Mesendoderm (in vitro differentiated cells): ENCODE results near the gene PRPF8.
"Not testable (repeated sequence)": the region's sequence is repeated elsewhere in the genome, so short reads cannot be mapped to it uniquely, and the experiment has no call there.

Experiments used
- DNase-seq: peaks from one replicate; pipeline ENCODE4 v3.0.0; 2013
- H2AK5ac ChIP-seq: 2 replicates; pipeline ENCODE4 v1.6.1; 2013; ENCODE audit warnings: low read length, inconsistent platforms
- H2BK120ac ChIP-seq: 2 replicates; pipeline ENCODE4 v1.6.1; 2013; ENCODE audit warnings: low read depth, mild to moderate bottlenecking, low read length, moderate library complexity, mixed read lengths
- H2BK15ac ChIP-seq: replicated peaks from 2 replicates; pipeline ENCODE4 v1.6.1; 2013; ENCODE audit warnings: low read depth, mild to moderate bottlenecking, moderate library complexity
- H2BK5ac ChIP-seq: 2 replicates; pipeline ENCODE4 v1.6.1; 2013; ENCODE audit warnings: low read length, inconsistent platforms
- H3K18ac ChIP-seq: 2 replicates; pipeline ENCODE4 v1.6.1; 2013; ENCODE audit warnings: mild to moderate bottlenecking, low read length, mixed read lengths
- H3K23ac ChIP-seq: one replicate; pipeline ENCODE4 v1.6.1; 2013; ENCODE audit warnings: low read length
- H3K27ac ChIP-seq: 2 replicates; pipeline ENCODE4 v1.5.1; 2013; ENCODE audit warnings: low read depth, mild to moderate bottlenecking, inconsistent platforms, low read length, moderate library complexity
- H3K27me3 ChIP-seq: 2 replicates; pipeline ENCODE4 v1.6.1; 2013; ENCODE audit warnings: low read length, control low read depth, mild to moderate bottlenecking, inconsistent platforms; ENCODE audit not compliant: insufficient read depth, poor library complexity
- H3K36me3 ChIP-seq: 2 replicates; pipeline ENCODE4 v1.6.1; 2013; ENCODE audit warnings: low read length, inconsistent platforms; ENCODE audit not compliant: control insufficient read depth, insufficient read depth
- H3K4ac ChIP-seq: one replicate; pipeline ENCODE4 v1.6.1; 2013; ENCODE audit warnings: low read depth, mild to moderate bottlenecking, low read length, moderate library complexity
- H3K4me1 ChIP-seq: 2 replicates; pipeline ENCODE4 v1.6.1; 2013; ENCODE audit warnings: low read depth, low read length, inconsistent platforms; ENCODE audit not compliant: control insufficient read depth
- H3K4me2 ChIP-seq: 2 replicates; pipeline ENCODE4 v1.6.1; 2013; ENCODE audit warnings: low read length
- H3K4me3 ChIP-seq: 2 replicates; pipeline ENCODE4 v1.5.1; 2013; ENCODE audit warnings: mild to moderate bottlenecking, low read length
- H3K56ac ChIP-seq: one replicate; pipeline ENCODE4 v1.6.1; 2013; ENCODE audit warnings: low read length
- H3K79me1 ChIP-seq: 2 replicates; pipeline ENCODE4 v1.6.1; 2013; ENCODE audit warnings: low read length, inconsistent platforms
- H3K79me2 ChIP-seq: 2 replicates; pipeline ENCODE4 v1.6.1; 2013; ENCODE audit warnings: mild to moderate bottlenecking, low read length; ENCODE audit not compliant: control insufficient read depth, insufficient read depth
- H3K9ac ChIP-seq: 2 replicates; pipeline ENCODE4 v1.6.1; 2013; ENCODE audit warnings: low read length, inconsistent platforms
- H4K5ac ChIP-seq: one replicate; pipeline ENCODE4 v1.6.1; 2013; ENCODE audit warnings: low read length
- H4K8ac ChIP-seq: one replicate; pipeline ENCODE4 v1.6.1; 2013; ENCODE audit warnings: low read depth, mild to moderate bottlenecking, control low read depth, low read length, moderate library complexity
- WGBS: extraction: QIAGEN DNeasy Blood & Tissue Kit; methylation state at CpG from one replicate; pipeline ENCODE4 v1.1.7; 2013; ENCODE audit warnings: low lambda C conversion rate, missing lambda C conversion rate; ENCODE audit not compliant: insufficient coverage; ENCODE audit errors: extremely low coverage; 5-methylcytosine and 5-hydroxymethylcytosine counted together

The PRPF8 gene

DNA sequence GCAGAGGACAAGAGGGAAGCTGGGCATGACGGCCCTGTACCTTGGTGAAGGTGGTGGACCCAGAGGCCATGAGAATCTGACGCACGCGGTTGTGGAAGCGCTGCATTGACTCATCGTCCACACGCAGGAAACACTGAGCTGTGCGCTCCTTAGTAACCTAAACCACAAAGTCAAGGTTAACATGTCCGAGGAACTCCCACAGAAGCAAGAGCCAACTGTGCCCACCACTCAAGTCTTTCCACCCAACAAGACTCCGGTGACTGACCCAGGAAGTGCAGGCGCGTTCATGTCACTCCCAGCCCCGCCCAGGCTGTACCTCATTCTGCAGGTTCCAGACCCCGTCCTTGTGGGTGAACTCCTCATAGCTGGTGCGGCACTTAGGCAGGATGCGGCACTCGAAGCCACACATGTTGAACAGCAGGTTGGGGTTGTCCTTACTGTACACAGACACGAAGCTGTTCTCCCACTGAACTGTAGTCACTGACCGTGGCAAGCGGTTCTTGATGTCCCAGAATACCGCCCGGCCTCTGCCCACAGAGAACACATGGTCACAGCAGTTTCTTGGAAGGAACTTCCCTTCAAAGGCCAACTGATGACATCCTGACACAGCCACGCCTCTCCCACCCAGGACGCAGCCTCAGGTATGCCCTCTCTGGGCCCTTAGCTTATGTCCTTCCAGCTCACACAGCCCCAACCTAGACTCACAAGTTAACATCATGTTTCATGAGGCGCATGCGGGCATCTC is 11.5 kb downstream of the PRPF8 start:
- peaks cover 6% of the 10 kb centered on the region for H3K79me1 ChIP-seq
- H3K36me3 ChIP-seq: peaks cover 37% of the 10 kb centered on the region
- no peak overlapping the region for H3K4me3 ChIP-seq
- WGBS: no CpG with 5 or more reads among the region's 26 CpGs
- no peak overlapping the region for H2BK120ac ChIP-seq
- H4K5ac ChIP-seq: no peak overlapping the region
- no peaks in the 10 kb centered on the region for H3K27me3 ChIP-seq
- H4K8ac ChIP-seq: no peak overlapping the region
- DNase-seq: no peak
- peaks cover 2% of the 10 kb centered on the region for H3K79me2 ChIP-seq
- no peak overlapping the region for H3K27ac ChIP-seq
- no peak overlapping the region for H3K56ac ChIP-seq
- no peak overlapping the region for H3K4ac ChIP-seq
- no peak overlapping the region for H3K18ac ChIP-seq
- H2BK5ac ChIP-seq: no peak overlapping the region
- H3K4me1 ChIP-seq: no peaks in the 10 kb centered on the region
- no peak overlapping the region for H2BK15ac ChIP-seq
- no peak overlapping the region for H2AK5ac ChIP-seq
- H3K9ac ChIP-seq: no peak overlapping the region
- H3K4me2 ChIP-seq: no peak overlapping the region
- no peak overlapping the region for H3K23ac ChIP-seq

GRCh38 chr17:1663934-1664333 is 20.7 kb downstream of the PRPF8 start:
- H3K18ac ChIP-seq, H3K79me1 ChIP-seq, H3K27ac ChIP-seq, H3K79me2 ChIP-seq, H3K4me1 ChIP-seq, H3K4me3 ChIP-seq, H3K4me2 ChIP-seq, H4K5ac ChIP-seq, H4K8ac ChIP-seq, H2BK15ac ChIP-seq, H3K4ac ChIP-seq, H3K9ac ChIP-seq, H2BK5ac ChIP-seq, H2AK5ac ChIP-seq, H2BK120ac ChIP-seq, H3K23ac ChIP-seq, H3K27me3 ChIP-seq, H3K56ac ChIP-seq, DNase-seq: not testable (repeated sequence)
- WGBS: no CpG with 5 or more reads among the region's 5 CpGs
- peaks cover 37% of the 10 kb centered on the region for H3K36me3 ChIP-seq

GRCh38 chr17:1661045-1661444 is 23.6 kb downstream of the PRPF8 start:
- no peak overlapping the region for H3K4me3 ChIP-seq
- H3K27me3 ChIP-seq: no peaks in the 10 kb centered on the region
- H3K79me2 ChIP-seq: no peaks in the 10 kb centered on the region
- H3K36me3 ChIP-seq: peaks cover 48% of the 10 kb centered on the region
- H3K4ac ChIP-seq: no peak overlapping the region
- no peak overlapping the region for H2AK5ac ChIP-seq
- no peak overlapping the region for H3K27ac ChIP-seq
- no peak overlapping the region for H3K4me2 ChIP-seq
- no peak overlapping the region for H4K5ac ChIP-seq
- no peak for DNase-seq
- H2BK15ac ChIP-seq: no peak overlapping the region
- WGBS: no CpG with 5 or more reads among the region's 12 CpGs
- H3K79me1 ChIP-seq: peaks cover 1% of the 10 kb centered on the region
- no peak overlapping the region for H4K8ac ChIP-seq
- no peak overlapping the region for H3K18ac ChIP-seq
- no peak overlapping the region for H2BK5ac ChIP-seq
- no peak overlapping the region for H2BK120ac ChIP-seq
- no peak overlapping the region for H3K23ac ChIP-seq
- no peak overlapping the region for H3K9ac ChIP-seq
- no peak overlapping the region for H3K56ac ChIP-seq
- H3K4me1 ChIP-seq: no peaks in the 10 kb centered on the region

DNA sequence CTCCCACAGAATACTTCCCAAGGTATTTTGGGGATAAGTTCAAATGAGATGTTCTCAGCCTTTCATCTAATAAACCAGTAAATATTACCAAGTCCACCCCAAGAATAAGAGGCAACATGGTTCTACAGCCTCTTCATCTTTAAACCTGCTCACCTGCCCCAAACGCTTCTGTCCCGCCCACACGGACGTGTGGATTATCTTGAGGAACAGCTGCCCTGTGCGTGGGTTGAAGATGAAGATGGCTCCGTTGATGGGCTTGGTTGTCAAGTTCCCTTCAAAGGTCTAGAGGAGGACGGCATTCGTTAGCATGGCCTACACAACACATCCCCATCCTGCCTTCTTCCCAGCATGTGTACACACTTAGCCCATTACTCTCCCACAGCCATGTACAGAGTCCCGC is 26.6 kb downstream of the PRPF8 start:
- no peak overlapping the region for H3K9ac ChIP-seq
- peaks cover 1% of the 10 kb centered on the region for H3K79me1 ChIP-seq
- H2BK15ac ChIP-seq: no peak overlapping the region
- no peak overlapping the region for H3K4me2 ChIP-seq
- no peaks in the 10 kb centered on the region for H3K4me1 ChIP-seq
- H4K8ac ChIP-seq: no peak overlapping the region
- H2BK5ac ChIP-seq: no peak overlapping the region
- H3K18ac ChIP-seq: no peak overlapping the region
- H2BK120ac ChIP-seq: no peak overlapping the region
- no peak overlapping the region for H3K27ac ChIP-seq
- no peak overlapping the region for H4K5ac ChIP-seq
- peaks cover 64% of the 10 kb centered on the region for H3K36me3 ChIP-seq
- H3K27me3 ChIP-seq: no peaks in the 10 kb centered on the region
- no peak overlapping the region for H3K4ac ChIP-seq
- no peak overlapping the region for H3K23ac ChIP-seq
- H2AK5ac ChIP-seq: no peak overlapping the region
- WGBS: no CpG with 5 or more reads among the region's 9 CpGs
- no peaks in the 10 kb centered on the region for H3K79me2 ChIP-seq
- no peak for DNase-seq
- H3K56ac ChIP-seq: no peak overlapping the region
- no peak overlapping the region for H3K4me3 ChIP-seq

GRCh38 chr17:1653735-1654134 is 30.9 kb downstream of the PRPF8 start:
- Histone ChIP-seq H4K5ac (no peak overlapping the region), H3K9ac (no peak overlapping the region), H2BK120ac (no peak overlapping the region), H3K4ac (no peak overlapping the region), H3K36me3 (peaks cover 48% of the 10 kb centered on the region), H3K56ac (no peak overlapping the region), H2BK5ac (no peak overlapping the region), H3K4me2 (no peak overlapping the region), H3K4me3 (no peak overlapping the region), H3K18ac (no peak overlapping the region), H3K27ac (no peak overlapping the region), H3K79me1 (peaks cover 1% of the 10 kb centered on the region), H3K4me1 (no peaks in the 10 kb centered on the region), H3K27me3 (no peaks in the 10 kb centered on the region), H4K8ac (no peak overlapping the region), H2AK5ac (no peak overlapping the region), H2BK15ac (no peak overlapping the region), H3K79me2 (no peaks in the 10 kb centered on the region), H3K23ac (no peak overlapping the region)
- WGBS: no CpG with 5 or more reads among the region's 14 CpGs
- no peak for DNase-seq

DNA sequence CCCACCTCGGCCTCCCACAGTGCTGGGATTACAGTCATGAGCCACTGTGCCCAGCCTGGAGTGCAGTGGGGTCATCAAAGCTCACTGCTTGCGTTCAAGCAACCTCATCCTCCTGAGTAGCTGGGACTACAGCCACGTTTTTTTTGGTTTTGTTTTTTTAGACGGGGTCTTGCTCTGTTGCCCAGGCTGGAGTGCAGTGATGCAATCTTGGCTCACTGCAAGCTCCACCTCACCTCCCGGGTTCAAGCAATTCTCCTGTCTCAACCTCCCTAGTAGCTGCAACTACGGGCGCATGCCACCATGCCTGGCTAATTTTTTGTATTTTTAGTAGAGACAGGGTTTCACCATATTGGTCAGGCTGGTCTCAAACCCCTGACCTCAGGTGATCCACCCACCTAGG is 31.9 kb downstream of the PRPF8 start:
- H3K56ac ChIP-seq, H4K8ac ChIP-seq, H3K4me1 ChIP-seq, DNase-seq, H3K27ac ChIP-seq, H4K5ac ChIP-seq, H3K79me1 ChIP-seq, H3K79me2 ChIP-seq, H2AK5ac ChIP-seq, H3K18ac ChIP-seq, H3K27me3 ChIP-seq, H3K23ac ChIP-seq, H3K9ac ChIP-seq, H2BK5ac ChIP-seq, H2BK120ac ChIP-seq, H3K4me2 ChIP-seq, H3K4me3 ChIP-seq, H3K4ac ChIP-seq, H2BK15ac ChIP-seq: not testable (repeated sequence)
- H3K36me3 ChIP-seq: peaks cover 38% of the 10 kb centered on the region
- WGBS: no CpG with 5 or more reads among the region's 7 CpGs
